ENCODE data around the gene CCSER2. TPM values are rescaled to one million over a fixed set of nuclear protein-coding genes. Genes with fewer than 3 reads are reported as not detected.

The CCSER2 gene
- total RNA-seq, 1 donor: 40.8 TPM

GRCh38 chr10:84365335-84365881 lies 37.0 kb downstream of the CCSER2 start:
- DNase-seq (ENCODE audit: low read depth): no peak

GRCh38 chr10:84366041-84366440 lies 37.7 kb downstream of the CCSER2 start:
- DNase-seq (ENCODE audit: low read depth): no peak
- H3K4me3 ChIP-seq (ENCODE audit: low read depth, low read length): no peak overlapping the region
- TF ChIP-seq CTCF (IDR thresholded peaks at IDR 0.05; ENCODE audit: insufficient read depth, low read length): no peak

More at GRCh38 chr10:84365335-84365881, 37.0 kb downstream of the CCSER2 start:
- no peak for TF ChIP-seq CTCF (IDR thresholded peaks at IDR 0.05; ENCODE audit: insufficient read depth, low read length)
- H3K4me3 ChIP-seq (ENCODE audit: low read depth, low read length): no peak overlapping the region

- TF ChIP-seq CTCF (IDR thresholded peaks at IDR 0.05; ENCODE audit: insufficient read depth, low read length): no peak
- no peak overlapping the region for H3K4me3 ChIP-seq (ENCODE audit: low read depth, low read length)
- no peak for DNase-seq (ENCODE audit: low read depth)
Observed at GRCh38 chr10:84367256-84367655, 38.9 kb downstream of the CCSER2 start.

GRCh38 chr10:84368828-84369227 lies 40.4 kb downstream of the CCSER2 start:
- TF ChIP-seq CTCF (IDR thresholded peaks at IDR 0.05; ENCODE audit: insufficient read depth, low read length): no peak
- H3K4me3 ChIP-seq (ENCODE audit: low read depth, low read length): no peak overlapping the region
- no peak for DNase-seq (ENCODE audit: low read depth)

- DNase-seq (ENCODE audit: low read depth): no peak
- no peak overlapping the region for H3K4me3 ChIP-seq (ENCODE audit: low read depth, low read length)
- no peak for TF ChIP-seq CTCF (IDR thresholded peaks at IDR 0.05; ENCODE audit: insufficient read depth, low read length)
Observed at GRCh38 chr10:84370283-84370682, 41.9 kb downstream of the CCSER2 start.

GRCh38 chr10:84371944-84372343 lies 43.6 kb downstream of the CCSER2 start:
- DNase-seq (ENCODE audit: low read depth): no peak
- H3K4me3 ChIP-seq (ENCODE audit: low read depth, low read length): no peak overlapping the region
- TF ChIP-seq CTCF (IDR thresholded peaks at IDR 0.05; ENCODE audit: insufficient read depth, low read length): no peak

- H3K4me3 ChIP-seq (ENCODE audit: low read depth, low read length): no peak overlapping the region
- TF ChIP-seq CTCF (IDR thresholded peaks at IDR 0.05; ENCODE audit: insufficient read depth, low read length): no peak
- DNase-seq (ENCODE audit: low read depth): no peak
Observed at GRCh38 chr10:84373000-84373399, 44.6 kb downstream of the CCSER2 start.
